ENCODE data around the gene SP110. TPM values are rescaled to one million over a fixed set of nuclear protein-coding genes. Genes with fewer than 3 reads are reported as not detected.

The SP110 gene
- total RNA-seq, 1 donor from 2014 or later: 68.1 TPM

DNA sequence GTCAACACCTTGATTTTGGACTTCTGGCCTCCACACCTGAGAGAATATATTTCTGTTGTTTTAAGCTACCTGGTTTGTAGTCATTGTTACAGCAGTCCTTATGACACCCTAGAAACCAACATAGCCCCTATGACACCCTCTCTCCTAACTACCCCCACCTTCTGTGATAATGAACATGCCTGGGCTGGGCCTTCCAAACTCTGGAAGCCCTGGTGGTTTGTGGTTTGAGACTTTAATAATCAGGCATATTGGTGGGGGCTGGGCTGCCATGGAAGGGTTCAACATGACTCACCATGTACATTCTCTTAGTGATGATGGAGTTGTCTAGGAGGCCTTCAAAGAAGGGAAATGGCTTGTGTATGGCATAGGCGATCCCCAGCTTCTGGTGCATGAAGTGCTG lies 3.3 kb downstream of the SP110 start:
- DNase-seq (no peak), ATAC-seq (no peak)
- Histone ChIP-seq H3K9me3 (no peaks in the 10 kb centered on the region), H3K27ac (no peak overlapping the region), H3K4me1 (peaks cover 37% of the 10 kb centered on the region), H3K4me3 (no peak overlapping the region), H3K27me3 (ENCODE audit: low read depth) (no peaks in the 10 kb centered on the region), H3K36me3 (peaks cover 53% of the 10 kb centered on the region)
- TF ChIP-seq, protein P1, sequence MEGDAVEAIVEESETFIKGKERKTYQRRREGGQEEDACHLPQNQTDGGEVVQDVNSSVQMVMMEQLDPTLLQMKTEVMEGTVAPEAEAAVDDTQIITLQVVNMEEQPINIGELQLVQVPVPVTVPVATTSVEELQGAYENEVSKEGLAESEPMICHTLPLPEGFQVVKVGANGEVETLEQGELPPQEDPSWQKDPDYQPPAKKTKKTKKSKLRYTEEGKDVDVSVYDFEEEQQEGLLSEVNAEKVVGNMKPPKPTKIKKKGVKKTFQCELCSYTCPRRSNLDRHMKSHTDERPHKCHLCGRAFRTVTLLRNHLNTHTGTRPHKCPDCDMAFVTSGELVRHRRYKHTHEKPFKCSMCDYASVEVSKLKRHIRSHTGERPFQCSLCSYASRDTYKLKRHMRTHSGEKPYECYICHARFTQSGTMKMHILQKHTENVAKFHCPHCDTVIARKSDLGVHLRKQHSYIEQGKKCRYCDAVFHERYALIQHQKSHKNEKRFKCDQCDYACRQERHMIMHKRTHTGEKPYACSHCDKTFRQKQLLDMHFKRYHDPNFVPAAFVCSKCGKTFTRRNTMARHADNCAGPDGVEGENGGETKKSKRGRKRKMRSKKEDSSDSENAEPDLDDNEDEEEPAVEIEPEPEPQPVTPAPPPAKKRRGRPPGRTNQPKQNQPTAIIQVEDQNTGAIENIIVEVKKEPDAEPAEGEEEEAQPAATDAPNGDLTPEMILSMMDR (IDR thresholded peaks at IDR 0.05): no peak
- intact Hi-C loops (cut with DNase I): no loop called here

DNA sequence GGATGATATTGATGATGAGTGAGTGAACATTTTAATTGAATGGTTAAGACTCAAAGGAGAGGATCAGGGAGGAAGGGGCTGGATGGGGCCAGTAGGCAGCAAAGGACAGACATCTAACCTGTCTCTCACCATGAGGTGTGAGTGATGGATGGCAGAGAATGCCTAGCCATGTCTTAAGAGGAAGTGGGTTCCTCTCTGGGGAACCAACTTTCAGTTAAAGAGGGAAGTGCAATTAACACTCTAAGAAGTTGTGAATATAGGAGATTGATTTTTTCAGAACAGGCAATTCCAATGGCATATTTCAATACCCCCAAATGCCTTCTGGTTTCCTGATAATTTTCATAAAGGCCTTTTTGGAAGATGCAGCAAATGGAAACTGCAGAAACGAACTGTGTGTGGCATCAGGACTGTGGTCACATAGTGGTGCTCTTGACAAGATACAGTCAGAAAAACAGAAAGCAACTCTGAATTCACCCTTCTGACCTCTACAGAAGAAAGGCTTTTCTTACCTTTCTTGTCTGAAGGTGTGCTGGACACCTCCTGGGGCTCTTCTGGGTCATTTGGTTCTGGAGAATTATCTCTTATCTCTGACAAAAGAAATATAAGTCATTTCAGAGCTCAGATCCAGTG lies 10.2 kb downstream of the SP110 start:
- no peak for DNase-seq
- Histone ChIP-seq H3K4me3 (no peak overlapping the region), H3K9me3 (no peaks in the 10 kb centered on the region), H3K36me3 (peaks cover 100% of the 10 kb centered on the region), H3K27me3 (ENCODE audit: low read depth) (no peaks in the 10 kb centered on the region), H3K4me1 (no peaks in the 10 kb centered on the region), H3K27ac (no peak overlapping the region)
- TF ChIP-seq, protein P1 (IDR thresholded peaks at IDR 0.05): no peak
- intact Hi-C loops (cut with DNase I): no loop called here
- ATAC-seq: no peak

DNA sequence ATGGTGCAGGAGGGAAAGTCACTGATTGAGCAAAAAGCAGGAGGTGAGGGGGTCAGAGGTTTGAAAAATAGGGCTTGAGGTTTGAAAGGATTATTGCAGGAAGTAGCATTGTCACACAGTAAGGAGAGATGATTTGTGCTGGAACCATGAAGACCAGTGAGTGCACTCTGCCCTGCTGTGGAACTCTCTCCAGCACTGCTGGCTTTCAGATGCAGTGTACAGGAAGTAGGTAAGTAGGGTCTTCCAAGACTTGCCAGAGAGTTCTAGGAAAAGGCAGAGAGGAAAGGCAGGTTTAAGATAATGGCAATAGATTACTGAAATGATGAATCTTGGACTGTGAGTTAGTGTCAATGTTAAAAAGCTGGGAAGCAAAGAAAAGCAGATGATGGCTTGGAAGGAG lies 11.2 kb downstream of the SP110 start:
- DNase-seq: no peak
- no peaks in the 10 kb centered on the region for H3K9me3 ChIP-seq
- H3K4me3 ChIP-seq: no peak overlapping the region
- intact Hi-C loops (cut with DNase I): no loop called here
- TF ChIP-seq, protein P1 (IDR thresholded peaks at IDR 0.05): no peak
- peaks cover 98% of the 10 kb centered on the region for H3K36me3 ChIP-seq
- H3K27me3 ChIP-seq (ENCODE audit: low read depth): no peaks in the 10 kb centered on the region
- no peak for ATAC-seq
- H3K4me1 ChIP-seq: no peaks in the 10 kb centered on the region
- no peak overlapping the region for H3K27ac ChIP-seq

DNA sequence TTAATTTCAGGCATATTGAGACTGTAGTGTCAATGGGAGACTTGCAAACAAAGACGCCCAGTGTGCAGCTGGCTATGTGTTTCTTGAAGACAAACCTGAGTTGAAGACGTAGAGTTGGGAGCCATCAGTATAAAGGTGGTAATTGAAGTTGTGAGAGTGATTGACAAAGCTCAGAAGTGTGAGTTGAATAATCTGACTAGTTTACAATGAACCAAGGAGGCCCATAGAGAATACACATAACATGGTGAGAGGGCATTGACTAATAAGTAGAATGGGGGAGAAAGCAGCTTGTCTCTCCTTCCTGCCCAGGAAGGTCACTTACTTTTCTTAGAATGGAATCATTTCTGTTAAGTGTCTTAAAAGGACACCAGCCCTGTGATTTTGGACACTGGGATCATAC lies 14.1 kb downstream of the SP110 start:
- Histone ChIP-seq H3K9me3 (no peaks in the 10 kb centered on the region), H3K4me3 (no peak overlapping the region), H3K36me3 (peaks cover 98% of the 10 kb centered on the region), H3K27me3 (ENCODE audit: low read depth) (no peaks in the 10 kb centered on the region), H3K4me1 (no peaks in the 10 kb centered on the region), H3K27ac (no peak overlapping the region)
- TF ChIP-seq, protein P1 (IDR thresholded peaks at IDR 0.05): no peak
- DNase-seq: no peak
- no peak for ATAC-seq
- intact Hi-C loops (cut with DNase I): no loop called here

DNA sequence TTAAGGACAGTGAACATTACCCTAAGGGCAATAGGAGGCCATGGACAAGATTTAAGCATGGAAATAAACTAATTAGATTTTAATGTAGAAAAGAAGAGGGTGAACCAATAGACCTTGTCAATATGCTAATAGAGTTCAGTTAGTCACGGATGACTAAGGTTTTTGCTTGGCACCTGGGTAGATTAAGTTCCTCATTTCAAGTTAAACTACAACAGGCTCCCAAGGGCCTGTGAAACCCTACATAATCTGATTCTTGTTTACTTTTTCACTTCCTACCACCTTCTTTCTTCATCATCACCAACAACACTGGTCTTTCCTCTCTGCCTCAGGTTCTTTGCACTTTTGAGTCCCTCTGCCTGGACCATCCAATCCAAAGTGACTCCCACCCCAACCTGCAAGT lies 14.8 kb downstream of the SP110 start:
- H3K9me3 ChIP-seq: no peaks in the 10 kb centered on the region
- DNase-seq: no peak
- H3K27ac ChIP-seq: no peak overlapping the region
- no peaks in the 10 kb centered on the region for H3K4me1 ChIP-seq
- H3K36me3 ChIP-seq: peaks cover 98% of the 10 kb centered on the region
- H3K4me3 ChIP-seq: no peak overlapping the region
- intact Hi-C loops (cut with DNase I): no loop called here
- ATAC-seq: no peak
- H3K27me3 ChIP-seq (ENCODE audit: low read depth): no peaks in the 10 kb centered on the region
- TF ChIP-seq, protein P1 (IDR thresholded peaks at IDR 0.05): no peak

Measured in lower lobe of right lung (tissue), 2 donors.